Stimulated activated CD4-positive, alpha-beta T cell treated with anti-CD3 and anti-CD28 coated beads, Interleukin-2, amount 100 ng/mL, for 48 hours (primary cell): Measurements from ENCODE around the gene HBS1L.
A peak's percentile ranks its signal among the peaks of the same experiment; 100 is the strongest.

ENCODE experiments used
- DNase-seq, 2 donors: peaks; one replicate each; pipeline ENCODE4 v3.0.0-alpha.2; 2020

Gene HBS1L

GRCh38 chr6:134997133-134997995 is 57.3 kb downstream of the HBS1L start:
- DNase-seq: no peak

- DNase-seq: no peak
These were observed 59.1 kb downstream of the HBS1L start for GRCh38 chr6:134995536-134995935.

- no peak for DNase-seq
These were observed 60.2 kb downstream of the HBS1L start for GRCh38 chr6:134994431-134994830.

GRCh38 chr6:134992155-134992554 is 62.5 kb downstream of the HBS1L start:
- DNase-seq: no peak

GRCh38 chr6:134990262-134990661 is 64.4 kb downstream of the HBS1L start:
- DNase-seq: no peak

- no peak for DNase-seq
These were observed 69.8 kb downstream of the HBS1L start for GRCh38 chr6:134984821-134985220.

GRCh38 chr6:134983823-134984222 is 70.8 kb downstream of the HBS1L start:
- DNase-seq: no peak

- DNase-seq: no peak
These were observed 72.5 kb downstream of the HBS1L start for GRCh38 chr6:134982161-134982560.

- DNase-seq: no peak
These were observed 73.8 kb downstream of the HBS1L start for GRCh38 chr6:134980846-134981245.

GRCh38 chr6:134979142-134979541 is 75.5 kb downstream of the HBS1L start:
- peak; percentile 15 to 37 for DNase-seq

- no peak for DNase-seq
These were observed 80.3 kb downstream of the HBS1L start for GRCh38 chr6:134974370-134974769.

GRCh38 chr6:134967711-134968110 is 86.9 kb downstream of the HBS1L start:
- DNase-seq: no peak

GRCh38 chr6:134964451-134965203 is 90.0 kb downstream of the HBS1L start:
- no peak for DNase-seq

- no peak for DNase-seq
These were observed 92.2 kb downstream of the HBS1L start for GRCh38 chr6:134962421-134962820.

- DNase-seq: no peak
These were observed 93.3 kb downstream of the HBS1L start for GRCh38 chr6:134961366-134961765.

GRCh38 chr6:134959603-134960002 is 95.0 kb downstream of the HBS1L start:
- no peak for DNase-seq

- DNase-seq: no peak
These were observed 97.9 kb downstream of the HBS1L start for GRCh38 chr6:134956676-134957075.

- no peak for DNase-seq
These were observed 98.6 kb downstream of the HBS1L start for GRCh38 chr6:134956032-134956431.

- DNase-seq: no peak
These were observed 100.2 kb downstream of the HBS1L start for GRCh38 chr6:134954272-134955000.

GRCh38 chr6:134951494-134952263 is 102.9 kb downstream of the HBS1L start:
- no peak for DNase-seq

- DNase-seq: no peak
These were observed 104.1 kb downstream of the HBS1L start for GRCh38 chr6:134950482-134950881.

GRCh38 chr6:134949927-134950326 is 104.7 kb downstream of the HBS1L start, which contains the start of gene ALDH8A1:
Gene ALDH8A1 (minus strand): TSS chr6:134950101. CDS start chr6:134950053, 48 bp downstream.
- no peak for DNase-seq

GRCh38 chr6:134948691-134949090 is 105.9 kb downstream of the HBS1L start:
- no peak for DNase-seq
